Immature natural killer cell (primary cell): ENCODE data around the gene SLC35A3. TPM values are rescaled to one million over a fixed set of nuclear protein-coding genes. Genes with fewer than 3 reads are reported as not detected.

ENCODE experiments used
- DNase-seq, 3 donors: peaks; one replicate each; pipeline ENCODE4 v3.0.0; 2022; ENCODE audit warnings: mixed read lengths in 1 of 3
- H3K27ac Mint-ChIP-seq, 6 donors: one replicate each; pipeline ENCODE4 v1.8.0; 2020; ENCODE audit warnings: mixed read lengths in 6 of 6, mild to moderate bottlenecking in 5 of 6, inconsistent platforms in 4 of 6, moderate library complexity in 3 of 6
- H3K27me3 Mint-ChIP-seq, 3 donors: one replicate each; pipeline ENCODE4 v1.8.0; 2020 to 2021; ENCODE audit warnings: low read depth in 3 of 3, mild to moderate bottlenecking in 3 of 3, mixed read lengths in 3 of 3, moderate library complexity in 3 of 3, inconsistent platforms in 1 of 3
- H3K36me3 Mint-ChIP-seq, 3 donors: one replicate each; pipeline ENCODE4 v1.8.0; 2020; ENCODE audit warnings: mixed read lengths in 3 of 3, inconsistent platforms in 2 of 3, mild to moderate bottlenecking in 2 of 3
- H3K4me1 Mint-ChIP-seq, 2 donors: one replicate each; pipeline ENCODE4 v1.8.0; 2020; ENCODE audit warnings: inconsistent platforms in 2 of 2, mild to moderate bottlenecking in 2 of 2, mixed read lengths in 2 of 2, moderate library complexity in 1 of 2
- H3K4me3 Mint-ChIP-seq, 5 donors: one replicate each; pipeline ENCODE4 v1.8.0; 2020; ENCODE audit warnings: mild to moderate bottlenecking in 5 of 5, mixed read lengths in 5 of 5, inconsistent platforms in 3 of 5, moderate library complexity in 3 of 5
- H3K9me3 Mint-ChIP-seq, 6 donors: one replicate each; pipeline ENCODE4 v1.8.0; 2020; ENCODE audit warnings: mild to moderate bottlenecking in 6 of 6, mixed read lengths in 6 of 6, inconsistent platforms in 4 of 6, moderate library complexity in 3 of 6
- polyA plus RNA-seq, 3 donors: library from polyadenylated mRNA; unstranded; fragments of 300-500 nt; fragmentation: Illumina TruSeq; gene quantifications; one replicate each; pipeline ENCODE4 v1.2.3, GENCODE V29; 2021

The SLC35A3 gene
- polyA plus RNA-seq, 3 donors from 2014 or later, result 5.0 to 12.3 (median 8.5) TPM

GRCh38 chr1:100051401-100051800, 81.6 kb downstream of the SLC35A3 start:
- Mint-ChIP-seq H3K36me3 (peaks cover 0 to 7% (median 6%) of the 10 kb centered on the region in 3 donors), H3K27me3 (peaks cover 0 to 2% (median 0%) of the 10 kb centered on the region in 3 donors), H3K4me1 (peaks cover 49 to 78% of the 10 kb centered on the region in 2 donors), H3K4me3 (no peak overlapping the region), H3K9me3 (no peaks in the 10 kb centered on the region), H3K27ac (peak overlapping the region in 2 of 6 donors; percentile 6 to 31)
- no peak for DNase-seq

GRCh38 chr1:100051893-100052292, 82.1 kb downstream of the SLC35A3 start:
- H3K4me1 Mint-ChIP-seq, result peaks cover 48 to 78% of the 10 kb centered on the region in 2 donors
- H3K27me3 Mint-ChIP-seq, result peaks cover 0 to 2% (median 0%) of the 10 kb centered on the region in 3 donors
- DNase-seq, result no peak
- H3K36me3 Mint-ChIP-seq, result peaks cover 4 to 7% (median 6%) of the 10 kb centered on the region in 3 donors
- H3K27ac Mint-ChIP-seq, result peak overlapping the region in 3 of 6 donors; percentile 5 to 31 (median 6)
- H3K9me3 Mint-ChIP-seq, result no peaks in the 10 kb centered on the region
- H3K4me3 Mint-ChIP-seq, result no peak overlapping the region

- Mint-ChIP-seq H3K4me1 (peaks cover 38 to 78% of the 10 kb centered on the region in 2 donors), H3K27me3 (peaks cover 0 to 2% (median 0%) of the 10 kb centered on the region in 3 donors), H3K36me3 (peaks cover 5 to 7% (median 6%) of the 10 kb centered on the region in 3 donors), H3K9me3 (no peaks in the 10 kb centered on the region), H3K4me3 (no peak overlapping the region), H3K27ac (peak overlapping the region in 1 of 6 donors; percentile 77)
- no peak for DNase-seq
These were observed 83.3 kb downstream of the SLC35A3 start for GRCh38 chr1:100053119-100053518.

GRCh38 chr1:100053727-100054126, 83.9 kb downstream of the SLC35A3 start:
- Mint-ChIP-seq H3K36me3 (peaks cover 6 to 9% (median 7%) of the 10 kb centered on the region in 3 donors), H3K4me3 (no peak overlapping the region), H3K4me1 (peaks cover 32 to 72% of the 10 kb centered on the region in 2 donors), H3K9me3 (no peaks in the 10 kb centered on the region), H3K27ac (peak overlapping the region in 5 of 6 donors; percentile 2 to 77 (median 41)), H3K27me3 (peaks cover 0 to 2% (median 0%) of the 10 kb centered on the region in 3 donors)
- no peak for DNase-seq

- Mint-ChIP-seq H3K4me1 (peaks cover 29 to 50% of the 10 kb centered on the region in 2 donors), H3K27ac (no peak overlapping the region), H3K36me3 (peaks cover 11 to 29% (median 27%) of the 10 kb centered on the region in 3 donors), H3K9me3 (no peaks in the 10 kb centered on the region), H3K4me3 (no peak overlapping the region), H3K27me3 (peaks cover 2 to 3% (median 3%) of the 10 kb centered on the region in 3 donors)
- DNase-seq, result no peak
These were observed 91.9 kb downstream of the SLC35A3 start for GRCh38 chr1:100061681-100062080.

GRCh38 chr1:100065183-100065968, 95.6 kb downstream of the SLC35A3 start:
- peaks cover 18 to 44% (median 22%) of the 10 kb centered on the region in 3 donors for H3K36me3 Mint-ChIP-seq
- no peak for DNase-seq
- H3K4me1 Mint-ChIP-seq, result peaks cover 33 to 50% of the 10 kb centered on the region in 2 donors
- peak overlapping the region; percentile 41 to 91 (median 71) for H3K27ac Mint-ChIP-seq
- peak overlapping the region; percentile 18 to 66 (median 21) for H3K4me3 Mint-ChIP-seq
- peaks cover 2 to 5% (median 3%) of the 10 kb centered on the region in 3 donors for H3K27me3 Mint-ChIP-seq
- H3K9me3 Mint-ChIP-seq, result no peaks in the 10 kb centered on the region

GRCh38 chr1:100065969-100066227, 96.1 kb downstream of the SLC35A3 start:
- peaks cover 16 to 38% (median 16%) of the 10 kb centered on the region in 3 donors for H3K36me3 Mint-ChIP-seq
- DNase-seq, result peak in 1 of 3 donors; percentile 9
- H3K27me3 Mint-ChIP-seq, result peaks cover 2 to 5% (median 3%) of the 10 kb centered on the region in 3 donors
- H3K9me3 Mint-ChIP-seq, result no peaks in the 10 kb centered on the region
- peak overlapping the region in 4 of 5 donors; percentile 1 to 66 (median 38) for H3K4me3 Mint-ChIP-seq
- peaks cover 36 to 50% of the 10 kb centered on the region in 2 donors for H3K4me1 Mint-ChIP-seq
- H3K27ac Mint-ChIP-seq, result peak overlapping the region; percentile 41 to 91 (median 71)

- Mint-ChIP-seq H3K36me3 (peaks cover 11 to 60% (median 25%) of the 10 kb centered on the region in 3 donors), H3K27me3 (peaks cover 0 to 2% (median 0%) of the 10 kb centered on the region in 3 donors), H3K4me3 (no peak overlapping the region), H3K27ac (peak overlapping the region; percentile 9 to 83 (median 56)), H3K9me3 (no peaks in the 10 kb centered on the region), H3K4me1 (peaks cover 30 to 48% of the 10 kb centered on the region in 2 donors)
- peak; percentile 11 to 22 (median 13) for DNase-seq
These were observed 100.6 kb downstream of the SLC35A3 start for GRCh38 chr1:100070201-100070939.

- Mint-ChIP-seq H3K9me3 (no peaks in the 10 kb centered on the region), H3K4me3 (no peak overlapping the region), H3K27ac (peak overlapping the region in 3 of 6 donors; percentile 9 to 25 (median 9)), H3K4me1 (peaks cover 20 to 47% of the 10 kb centered on the region in 2 donors), H3K27me3 (peaks cover 0 to 5% (median 0%) of the 10 kb centered on the region in 3 donors), H3K36me3 (peaks cover 8 to 59% (median 20%) of the 10 kb centered on the region in 3 donors)
- no peak for DNase-seq
These were observed 103.7 kb downstream of the SLC35A3 start for GRCh38 chr1:100073531-100073930.

GRCh38 chr1:100074604-100075395, 105.0 kb downstream of the SLC35A3 start:
- peak overlapping the region in 4 of 6 donors; percentile 9 to 40 (median 38) for H3K27ac Mint-ChIP-seq
- peaks cover 11 to 59% (median 12%) of the 10 kb centered on the region in 3 donors for H3K36me3 Mint-ChIP-seq
- DNase-seq, result no peak
- H3K27me3 Mint-ChIP-seq, result peaks cover 0 to 3% (median 0%) of the 10 kb centered on the region in 3 donors
- no peaks in the 10 kb centered on the region for H3K9me3 Mint-ChIP-seq
- H3K4me1 Mint-ChIP-seq, result peaks cover 19 to 38% of the 10 kb centered on the region in 2 donors
- H3K4me3 Mint-ChIP-seq, result no peak overlapping the region

- DNase-seq, result no peak
- peak overlapping the region in 1 of 6 donors; percentile 25 for H3K27ac Mint-ChIP-seq
- peaks cover 11 to 59% (median 12%) of the 10 kb centered on the region in 3 donors for H3K36me3 Mint-ChIP-seq
- H3K4me3 Mint-ChIP-seq, result no peak overlapping the region
- H3K27me3 Mint-ChIP-seq, result peaks cover 0 to 3% (median 0%) of the 10 kb centered on the region in 3 donors
- H3K4me1 Mint-ChIP-seq, result peaks cover 9 to 28% of the 10 kb centered on the region in 2 donors
- H3K9me3 Mint-ChIP-seq, result no peaks in the 10 kb centered on the region
These were observed 106.0 kb downstream of the SLC35A3 start for GRCh38 chr1:100075773-100076172.

GRCh38 chr1:100076319-100076718, 106.5 kb downstream of the SLC35A3 start:
- H3K9me3 Mint-ChIP-seq, result no peaks in the 10 kb centered on the region
- H3K4me1 Mint-ChIP-seq, result peaks cover 6 to 22% of the 10 kb centered on the region in 2 donors
- no peak for DNase-seq
- H3K36me3 Mint-ChIP-seq, result peaks cover 11 to 57% (median 12%) of the 10 kb centered on the region in 3 donors
- peak overlapping the region in 2 of 6 donors; percentile 49 to 60 for H3K27ac Mint-ChIP-seq
- peaks cover 0 to 3% (median 0%) of the 10 kb centered on the region in 3 donors for H3K27me3 Mint-ChIP-seq
- no peak overlapping the region for H3K4me3 Mint-ChIP-seq

- peaks cover 0 to 3% (median 0%) of the 10 kb centered on the region in 3 donors for H3K27me3 Mint-ChIP-seq
- peaks cover 5 to 18% of the 10 kb centered on the region in 2 donors for H3K4me1 Mint-ChIP-seq
- no peaks in the 10 kb centered on the region for H3K9me3 Mint-ChIP-seq
- H3K27ac Mint-ChIP-seq, result peak overlapping the region in 1 of 6 donors; percentile 39
- no peak for DNase-seq
- no peak overlapping the region for H3K4me3 Mint-ChIP-seq
- H3K36me3 Mint-ChIP-seq, result peaks cover 11 to 53% (median 12%) of the 10 kb centered on the region in 3 donors
These were observed 106.9 kb downstream of the SLC35A3 start for GRCh38 chr1:100076744-100077143.
